ENCODE measurements around the gene KCNQ1. TPM values are rescaled to one million over a fixed set of nuclear protein-coding genes. Genes with fewer than 3 reads are reported as not detected.

KCNQ1 gene
- total RNA-seq, 1 donor from 2014 or later: 0.86 TPM

DNA sequence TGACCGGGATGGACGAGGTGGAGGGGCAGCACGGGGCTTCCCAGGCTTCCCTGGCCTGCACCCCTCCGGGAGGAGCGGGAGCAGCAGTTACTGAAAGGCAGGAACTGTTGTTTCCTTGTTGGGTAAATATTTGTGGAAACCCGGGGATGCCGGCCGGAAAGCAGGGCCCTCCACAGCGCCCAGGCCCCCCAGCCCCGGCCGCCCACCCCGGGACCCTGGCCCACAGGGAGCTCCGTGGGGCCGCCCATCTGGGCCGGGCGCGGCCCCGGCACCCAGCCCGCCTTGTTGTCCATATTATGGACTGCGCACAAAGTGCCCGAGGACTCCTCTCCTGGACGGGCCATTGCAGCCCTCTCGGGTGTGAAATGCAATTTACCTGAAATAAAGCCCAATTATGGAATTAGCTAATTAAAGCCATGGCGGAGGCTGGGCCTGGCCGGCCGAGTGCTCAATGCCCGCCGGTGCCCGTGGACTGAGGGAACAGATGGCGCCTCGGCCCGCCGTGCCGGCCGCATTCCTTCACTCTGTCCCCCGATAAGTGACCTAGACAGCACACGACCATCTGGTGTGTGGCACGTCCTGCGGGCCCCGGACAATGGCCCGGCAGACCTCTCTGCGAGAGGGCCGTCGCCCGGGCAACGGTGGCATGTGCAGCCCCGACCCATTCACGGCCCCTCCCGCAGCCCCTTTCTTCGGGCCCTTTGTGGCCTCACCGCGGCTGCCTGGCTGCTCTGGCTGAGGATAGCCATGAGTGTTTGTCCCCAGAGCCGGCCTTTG lies 405.4 kb downstream of the KCNQ1 start:
- Mint-ChIP-seq H3K27ac (ENCODE audit: unreplicated experiment) (no peak overlapping the region), H3K9me3 (no peaks in the 10 kb centered on the region), H3K4me1 (peaks cover 18% of the 10 kb centered on the region), H3K4me3 (peak overlapping the region; percentile 38), H3K27me3 (ENCODE audit: low read depth) (peaks cover 10% of the 10 kb centered on the region), H3K36me3 (ENCODE audit: low read depth) (no peaks in the 10 kb centered on the region)
- DNase-seq (ENCODE audit: low read depth, low spot score): peak; percentile 62
- TF ChIP-seq, protein P1, sequence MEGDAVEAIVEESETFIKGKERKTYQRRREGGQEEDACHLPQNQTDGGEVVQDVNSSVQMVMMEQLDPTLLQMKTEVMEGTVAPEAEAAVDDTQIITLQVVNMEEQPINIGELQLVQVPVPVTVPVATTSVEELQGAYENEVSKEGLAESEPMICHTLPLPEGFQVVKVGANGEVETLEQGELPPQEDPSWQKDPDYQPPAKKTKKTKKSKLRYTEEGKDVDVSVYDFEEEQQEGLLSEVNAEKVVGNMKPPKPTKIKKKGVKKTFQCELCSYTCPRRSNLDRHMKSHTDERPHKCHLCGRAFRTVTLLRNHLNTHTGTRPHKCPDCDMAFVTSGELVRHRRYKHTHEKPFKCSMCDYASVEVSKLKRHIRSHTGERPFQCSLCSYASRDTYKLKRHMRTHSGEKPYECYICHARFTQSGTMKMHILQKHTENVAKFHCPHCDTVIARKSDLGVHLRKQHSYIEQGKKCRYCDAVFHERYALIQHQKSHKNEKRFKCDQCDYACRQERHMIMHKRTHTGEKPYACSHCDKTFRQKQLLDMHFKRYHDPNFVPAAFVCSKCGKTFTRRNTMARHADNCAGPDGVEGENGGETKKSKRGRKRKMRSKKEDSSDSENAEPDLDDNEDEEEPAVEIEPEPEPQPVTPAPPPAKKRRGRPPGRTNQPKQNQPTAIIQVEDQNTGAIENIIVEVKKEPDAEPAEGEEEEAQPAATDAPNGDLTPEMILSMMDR (conservative IDR thresholded peaks at IDR 0.05): no peak

DNA sequence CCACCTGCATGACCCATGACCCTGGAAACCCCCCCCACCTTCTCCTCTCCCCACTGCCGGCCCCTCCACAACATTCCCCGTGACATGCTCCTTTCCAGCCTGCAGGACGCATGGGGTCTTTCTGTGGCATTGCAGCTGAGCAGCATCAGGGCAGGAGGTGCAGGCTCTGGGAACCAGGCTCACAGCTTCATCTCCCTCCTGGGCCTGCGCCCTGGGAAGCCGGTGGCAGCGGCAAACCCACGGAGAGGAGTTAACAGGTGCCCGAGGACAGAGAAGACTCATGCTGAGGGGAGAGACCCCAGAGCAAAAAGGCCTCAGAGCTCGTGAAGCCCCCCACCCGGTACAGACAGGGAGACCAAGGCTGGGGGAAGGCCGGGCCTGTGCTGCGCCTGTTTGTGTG lies 408.6 kb downstream of the KCNQ1 start:
- Mint-ChIP-seq H3K36me3 (ENCODE audit: low read depth) (no peaks in the 10 kb centered on the region), H3K27me3 (ENCODE audit: low read depth) (peaks cover 10% of the 10 kb centered on the region), H3K4me1 (peaks cover 27% of the 10 kb centered on the region), H3K4me3 (no peak overlapping the region), H3K27ac (ENCODE audit: unreplicated experiment) (no peak overlapping the region), H3K9me3 (no peaks in the 10 kb centered on the region)
- DNase-seq (ENCODE audit: low read depth, low spot score): no peak
- TF ChIP-seq, protein P1 (conservative IDR thresholded peaks at IDR 0.05): no peak

DNA sequence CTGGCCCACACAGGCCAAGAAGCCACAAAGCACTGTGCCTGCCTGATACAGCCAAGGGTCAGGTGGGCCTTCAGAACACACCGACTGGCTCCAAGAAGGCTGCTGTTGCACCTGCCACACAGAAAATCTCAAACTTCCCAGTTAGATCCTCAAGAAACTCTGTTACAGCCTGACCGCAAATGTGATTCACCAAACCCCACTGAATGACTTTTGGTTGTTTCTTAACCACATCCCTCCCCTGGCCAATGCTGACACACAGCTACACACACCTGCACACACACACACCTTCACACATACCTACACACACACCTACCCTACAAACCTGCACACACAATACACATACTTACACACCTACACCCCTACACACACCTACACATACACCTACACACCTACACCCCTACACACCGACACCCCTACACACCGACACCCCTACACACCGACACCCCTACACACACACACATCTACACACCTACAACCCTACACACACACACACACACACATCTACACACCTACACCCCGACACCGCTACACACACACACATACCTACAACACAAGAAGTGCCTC lies 409.3 kb downstream of the KCNQ1 start:
- H3K27me3 Mint-ChIP-seq (ENCODE audit: low read depth): peaks cover 6% of the 10 kb centered on the region
- TF ChIP-seq, protein P1 (conservative IDR thresholded peaks at IDR 0.05): no peak
- H3K4me3 Mint-ChIP-seq: no peak overlapping the region
- H3K27ac Mint-ChIP-seq (ENCODE audit: unreplicated experiment): peak overlapping the region; percentile 92
- H3K36me3 Mint-ChIP-seq (ENCODE audit: low read depth): no peaks in the 10 kb centered on the region
- no peak for DNase-seq (ENCODE audit: low read depth, low spot score)
- H3K9me3 Mint-ChIP-seq: no peaks in the 10 kb centered on the region
- peaks cover 23% of the 10 kb centered on the region for H3K4me1 Mint-ChIP-seq

DNA sequence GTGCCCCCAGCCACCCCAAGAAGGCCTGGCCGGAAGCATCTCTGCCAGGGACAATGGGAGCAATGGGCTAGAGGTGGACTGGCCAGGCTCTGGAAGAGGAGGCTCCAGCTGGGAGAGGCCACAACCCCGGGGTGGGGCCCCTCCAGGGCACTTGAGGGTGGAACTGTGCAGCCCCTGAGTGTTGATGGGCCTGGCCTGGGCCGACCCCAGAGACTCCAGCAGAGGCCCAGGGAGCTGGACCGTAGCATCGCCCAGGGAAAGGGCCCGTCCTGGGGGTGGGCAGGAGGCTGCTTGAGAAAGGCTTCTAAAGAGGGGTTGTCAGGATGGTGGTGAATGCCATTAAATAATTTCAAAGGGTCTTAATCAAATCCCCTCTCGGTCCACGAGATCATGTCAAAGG lies 410.4 kb downstream of the KCNQ1 start:
- no peak for DNase-seq (ENCODE audit: low read depth, low spot score)
- no peaks in the 10 kb centered on the region for H3K9me3 Mint-ChIP-seq
- no peak overlapping the region for H3K4me3 Mint-ChIP-seq
- no peak overlapping the region for H3K27ac Mint-ChIP-seq (ENCODE audit: unreplicated experiment)
- H3K4me1 Mint-ChIP-seq: peaks cover 25% of the 10 kb centered on the region
- TF ChIP-seq, protein P1 (conservative IDR thresholded peaks at IDR 0.05): no peak
- no peaks in the 10 kb centered on the region for H3K36me3 Mint-ChIP-seq (ENCODE audit: low read depth)
- peaks cover 10% of the 10 kb centered on the region for H3K27me3 Mint-ChIP-seq (ENCODE audit: low read depth)

DNA sequence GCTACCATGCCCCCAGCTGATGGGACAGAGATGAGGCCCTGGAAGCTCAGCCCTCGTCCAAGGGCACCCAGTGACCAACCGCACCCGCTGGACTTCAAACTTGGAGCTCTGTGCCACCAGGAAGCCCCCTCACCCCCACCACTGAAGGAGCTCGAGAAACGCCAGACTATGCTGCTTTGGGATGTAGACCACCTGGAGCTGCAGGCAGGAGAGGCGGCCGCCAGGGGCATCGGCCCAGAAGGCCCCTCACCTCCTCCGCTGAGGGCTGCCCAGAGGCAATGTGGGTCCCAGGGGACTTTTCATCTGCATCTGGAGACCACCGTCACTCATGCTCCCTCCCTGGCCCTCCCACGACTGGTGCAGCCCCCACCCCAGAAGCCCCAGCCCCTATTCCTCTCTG lies 412.5 kb downstream of the KCNQ1 start:
- no peaks in the 10 kb centered on the region for H3K36me3 Mint-ChIP-seq (ENCODE audit: low read depth)
- TF ChIP-seq, protein P1 (conservative IDR thresholded peaks at IDR 0.05): no peak
- H3K9me3 Mint-ChIP-seq: no peaks in the 10 kb centered on the region
- H3K27ac Mint-ChIP-seq (ENCODE audit: unreplicated experiment): no peak overlapping the region
- H3K4me1 Mint-ChIP-seq: peaks cover 37% of the 10 kb centered on the region
- H3K4me3 Mint-ChIP-seq: no peak overlapping the region
- H3K27me3 Mint-ChIP-seq (ENCODE audit: low read depth): peaks cover 21% of the 10 kb centered on the region
- no peak for DNase-seq (ENCODE audit: low read depth, low spot score)
